ENCODE data around the gene ST3GAL3. TPM values are rescaled to one million over a fixed set of nuclear protein-coding genes. Genes with fewer than 3 reads are reported as not detected.

ST3GAL3 gene
- total and polyA plus RNA-seq, 2 donors (not counting 3 experiments of a cell fraction or from before 2014, with no cell fraction given): 14.3 to 35.8 TPM

GRCh38 chr1:43773821-43774220, 66.5 kb downstream of the ST3GAL3 start:
- Histone ChIP-seq H3K27me3 (ENCODE audit: control insufficient read depth in 2 of 2, insufficient read depth in 2 of 2, low read length in 2 of 2) (no peaks in the 10 kb centered on the region), H3K4me2 (ENCODE audit: insufficient read depth, low read length) (no peak overlapping the region), H4K20me1 (replicated peaks; ENCODE audit: control insufficient read depth, extremely low read depth, insufficient read depth, low read length) (no peaks in the 10 kb centered on the region), H3K4me3 (replicated peaks in 1 of 3; ENCODE audit: insufficient read depth in 1 of 3, low read depth in 1 of 3, low read length in 3 of 3) (no peak overlapping the region), H3K4me1 (ENCODE audit: control insufficient read depth, extremely low read depth, insufficient read depth, low read length) (no peaks in the 10 kb centered on the region), H3K79me2 (ENCODE audit: control insufficient read depth, insufficient read depth, low read length) (no peaks in the 10 kb centered on the region), H2AFZ (ENCODE audit: low read depth, low read length) (no peak overlapping the region), H3K36me3 (ENCODE audit: control insufficient read depth in 2 of 2, extremely low read depth in 1 of 2, insufficient read depth in 2 of 2, low read length in 2 of 2) (no peaks in the 10 kb centered on the region), H3K9me3 (replicated peaks; ENCODE audit: control insufficient read depth, insufficient read depth, low read length) (no peaks in the 10 kb centered on the region), H3K27ac (ENCODE audit: insufficient read depth, low read depth, low read length) (no peak overlapping the region), H3K9ac (replicated peaks; ENCODE audit: extremely low read depth, insufficient read depth, low read length) (no peak overlapping the region), H3K9me1 (replicated peaks; ENCODE audit: control insufficient read depth, extremely low read depth, insufficient read depth, low read length) (no peaks in the 10 kb centered on the region)
- DNase-seq (ENCODE audit: low read depth, low spot score) (no peak), FAIRE-seq (no peak)
- POLR2A ChIA-PET: no interaction called here
- CTCF ChIA-PET: interaction anchor here (1.0 to 3.6 kb wide), 5 partner anchors 9 to 274 kb away, joined by 3 to 24 read pairs (median 4); no protein-coding TSS in a partner anchor
- dilution Hi-C loops (cut with MboI; ENCODE audit: extremely low pct_ligation_motif_present, low sequenced_read_pairs) (loop anchor here (25.0 kb wide), 1 partner anchor 163 kb away; the partner anchor contains the start of genes ARTN and IPO13), intact Hi-C loops (cut with micrococcal nuclease) (no loop called here)
- BruUV-seq (replicated peaks): no TSS peak
- TF ChIP-seq EZH2 (IDR thresholded peaks at IDR 0.05; ENCODE audit: borderline replicate concordance, low read depth, low read length, severe bottlenecking) (no peak), MAX (IDR thresholded peaks at IDR 0.05; ENCODE audit: insufficient read depth, insufficient read length) (no peak), JUN (IDR thresholded peaks at IDR 0.05; ENCODE audit: borderline replicate concordance, insufficient read depth, insufficient read length, low read depth) (no peak), MYC (IDR thresholded peaks at IDR 0.05; ENCODE audit: low read depth, low read length) (no peak), POLR2AphosphoS5 (IDR thresholded peaks at IDR 0.05; ENCODE audit: insufficient read depth, low read depth, low read length) (no peak), FOS (IDR thresholded peaks at IDR 0.05; ENCODE audit: borderline replicate concordance, insufficient read depth, low read length) (no peak), GATA2 (IDR thresholded peaks at IDR 0.05; ENCODE audit: insufficient read depth, insufficient read length, low read depth, low read length) (no peak), POLR2A (IDR thresholded peaks at IDR 0.05; ENCODE audit: low read depth, low read length) (no peak), CTCF (IDR thresholded peaks at IDR 0.05; ENCODE audit: extremely low read depth in 1 of 2, insufficient read depth in 1 of 2, low read depth in 1 of 2, low read length in 2 of 2) (no peak)
